PC-9 (cell line): ENCODE data around the gene SLC1A7. TPM values are rescaled to one million over a fixed set of nuclear protein-coding genes. Genes with fewer than 3 reads are reported as not detected.

Experiments used
- BruUV-seq: library from RNA; stranded (reverse); fragments of 400-500 nt; replicated peaks from 2 replicates; lab custom pipeline; 2021; lab: Mats Ljungman, UMichigan
- CTCF ChIA-PET: fragments of 300-600 bp; sonication (Branson Sonifier 250); formaldehyde crosslinking; loops from one replicate; lab custom pipeline; 2022; ENCODE audit warnings: antibody characterized with exemption; lab: Charles Lee
- POLR2A ChIA-PET: fragments of 300-600 bp; sonication (Branson Sonifier 250); formaldehyde crosslinking; loops from one replicate; lab custom pipeline; 2022; ENCODE audit warnings: antibody characterized with exemption; ENCODE audit not compliant: unreplicated experiment; lab: Charles Lee
- DNase-seq, 2 experiments: peaks; one replicate each; pipeline versions ENCODE4 v3.0.0 to v3.0.0-alpha.2; 2015 to 2022; ENCODE audit warnings: mixed read lengths in 1 of 2
- H2AFZ ChIP-seq: fragments of 200-600 bp; sonication (generic); 2 replicates; pipeline ENCODE4 v1.8.1; 2017; ENCODE audit warnings: antibody characterized with exemption
- H3F3A ChIP-seq: fragments of 200-600 bp; sonication (generic); 2 replicates; pipeline ENCODE4 v1.8.1; 2017; ENCODE audit warnings: antibody characterized with exemption, mild to moderate bottlenecking, low read depth; ENCODE audit not compliant: insufficient read depth
- H3K27ac ChIP-seq: fragments of 200-600 bp; sonication (generic); 2 replicates; pipeline ENCODE4 v1.6.1; 2016; ENCODE audit warnings: mixed run types
- H3K27me3 ChIP-seq: fragments of 200-600 bp; sonication (generic); 2 replicates; pipeline ENCODE4 v1.6.1; 2016; ENCODE audit warnings: low read depth, mixed run types; ENCODE audit not compliant: insufficient read depth
- H3K36me3 ChIP-seq: fragments of 200-600 bp; sonication (generic); 2 replicates; pipeline ENCODE4 v1.6.1; 2016; ENCODE audit warnings: low read depth, mixed run types
- H3K4me1 ChIP-seq: fragments of 200-600 bp; sonication (generic); replicated peaks from 2 replicates; pipeline ENCODE4 v1.6.1; 2016; ENCODE audit warnings: mixed run types; ENCODE audit not compliant: insufficient read depth
- H3K4me2 ChIP-seq: fragments of 200-600 bp; sonication (generic); 2 replicates; pipeline ENCODE4 v1.6.1; 2017; ENCODE audit warnings: mixed run types
- H3K4me3 ChIP-seq: fragments of 200-600 bp; sonication (generic); 2 replicates; pipeline ENCODE4 v1.6.1; 2016; ENCODE audit warnings: mixed run types
- H3K79me2 ChIP-seq: fragments of 200-600 bp; sonication (generic); 2 replicates; pipeline ENCODE4 v1.6.1; 2017; ENCODE audit warnings: low read depth, mixed run types
- H3K9me2 ChIP-seq: fragments of 200-600 bp; sonication (generic); 2 replicates; pipeline ENCODE4 v1.8.1; 2017; ENCODE audit warnings: mild to moderate bottlenecking; ENCODE audit not compliant: insufficient read depth
- H3K9me3 ChIP-seq: fragments of 200-600 bp; sonication (generic); 2 replicates; pipeline ENCODE4 v1.8.1; 2016; ENCODE audit warnings: low read depth; ENCODE audit not compliant: insufficient read depth
- H4K20me1 ChIP-seq: fragments of 200-600 bp; sonication (generic); 2 replicates; pipeline ENCODE4 v1.8.1; 2017; ENCODE audit not compliant: insufficient read depth
- CTCF ChIP-seq: fragments of 200-600 bp; sonication (generic); conservative IDR thresholded peaks from 2 replicates; pipeline ENCODE4 v1.6.1; 2017; ENCODE audit warnings: mixed run types, antibody characterized with exemption, mild to moderate bottlenecking, moderate library complexity
- EZH2 ChIP-seq: fragments of 200-600 bp; sonication (generic); IDR thresholded peaks from 2 replicates; pipeline ENCODE4 v1.8.0; 2017; ENCODE audit warnings: antibody characterized with exemption, low read depth
- intact Hi-C: fragments of 100-400 bp; cut with micrococcal nuclease; formaldehyde crosslinking; loops from one replicate; pipeline ENCODE4 v1.10.0; 2022; ENCODE audit not compliant: unreplicated experiment
- total RNA-seq: library from RNA; stranded (reverse); gene quantifications from 2 replicates; pipeline ENCODE4 v1.2.3, GENCODE V29; 2021

The SLC1A7 gene
- total RNA-seq, 1 experiment from 2014 or later = not detected

GRCh38 chr1:53143527-53143926 is 1.1 kb upstream of the SLC1A7 start:
- Histone ChIP-seq H3K9me3 (no peaks in the 10 kb centered on the region), H2AFZ (no peak overlapping the region), H4K20me1 (no peaks in the 10 kb centered on the region), H3K4me3 (no peak overlapping the region), H3K27ac (no peak overlapping the region), H3K4me2 (no peak overlapping the region), H3K9me2 (no peaks in the 10 kb centered on the region), H3K79me2 (no peaks in the 10 kb centered on the region), H3F3A (peaks cover 21% of the 10 kb centered on the region; the same call in 1 of the 2 replicates), H3K27me3 (no peaks in the 10 kb centered on the region), H3K4me1 (peaks cover 42% of the 10 kb centered on the region), H3K36me3 (no peaks in the 10 kb centered on the region)
- no peak for DNase-seq
- POLR2A ChIA-PET = no interaction called here
- intact Hi-C loops = no loop called here
- CTCF ChIA-PET = no interaction called here
- BruUV-seq = no TSS peak
- TF ChIP-seq CTCF = no peak

GRCh38 chr1:53141487-53142055 is 867 bp downstream of the SLC1A7 start:
- Histone ChIP-seq H3K9me2 (no peaks in the 10 kb centered on the region), H3K9me3 (peaks cover 4% of the 10 kb centered on the region), H3K79me2 (no peaks in the 10 kb centered on the region), H3K4me3 (no peak overlapping the region), H3K4me2 (no peak overlapping the region), H3K36me3 (no peaks in the 10 kb centered on the region), H3K27me3 (no peaks in the 10 kb centered on the region), H2AFZ (no peak overlapping the region), H3K27ac (no peak overlapping the region), H4K20me1 (no peaks in the 10 kb centered on the region), H3K4me1 (peaks cover 24% of the 10 kb centered on the region), H3F3A (peaks cover 14% of the 10 kb centered on the region; the same call in 1 of the 2 replicates)
- DNase-seq = no peak
- POLR2A ChIA-PET = no interaction called here
- TF ChIP-seq EZH2 = no peak
- TF ChIP-seq CTCF = no peak
- intact Hi-C loops = no loop called here
- BruUV-seq = no TSS peak
- CTCF ChIA-PET = no interaction called here

GRCh38 chr1:53140451-53140850 is 2.0 kb downstream of the SLC1A7 start:
- H2AFZ ChIP-seq = no peak overlapping the region
- H3F3A ChIP-seq = peaks cover 12% of the 10 kb centered on the region; the same call in 1 of the 2 replicates
- no peak overlapping the region for H3K4me3 ChIP-seq
- no peak for DNase-seq
- peaks cover 15% of the 10 kb centered on the region for H3K4me1 ChIP-seq
- no peaks in the 10 kb centered on the region for H3K27me3 ChIP-seq
- H3K9me2 ChIP-seq = no peaks in the 10 kb centered on the region
- no TSS peak for BruUV-seq
- H3K79me2 ChIP-seq = no peaks in the 10 kb centered on the region
- ChIA-PET POLR2A (no interaction called here), CTCF (no interaction called here)
- intact Hi-C loops = no loop called here
- no peaks in the 10 kb centered on the region for H4K20me1 ChIP-seq
- peak overlapping the region; percentile 46 for H3K27ac ChIP-seq
- H3K9me3 ChIP-seq = peaks cover 4% of the 10 kb centered on the region
- no peaks in the 10 kb centered on the region for H3K36me3 ChIP-seq
- H3K4me2 ChIP-seq = no peak overlapping the region
- TF ChIP-seq CTCF (no peak), EZH2 (no peak)
